Stimulated activated naive B cell treated with anti-CD40 and anti-IgM and Interleukin-4, amounts not matched to agents 10 μg/mL and 1 μg/mL and 100 μg/mL, for 72 hours (primary cell): ENCODE results near the gene MPP2.

Experiments
- ATAC-seq, 2 donors: fragments of 150-1000 bp; cut with Tn5 transposase; replicated peaks; 2 replicates each; pipeline ENCODE4 v1.10.0; 2021; ENCODE audit warnings: moderate library complexity in 1 of 2
- DNase-seq: peaks from one replicate; pipeline ENCODE4 v3.0.0; 2021
- H3K27ac Mint-ChIP-seq: one replicate; pipeline ENCODE4 v1.8.0; 2022; ENCODE audit warnings: mild to moderate bottlenecking, mixed read lengths
- H3K27me3 Mint-ChIP-seq, 2 donors: one replicate each; pipeline ENCODE4 v1.8.0; 2022; ENCODE audit warnings: mixed read lengths in 2 of 2
- H3K36me3 Mint-ChIP-seq, 2 donors: one replicate each; pipeline ENCODE4 v1.8.0; 2022; ENCODE audit warnings: mixed read lengths in 2 of 2, mild to moderate bottlenecking in 1 of 2
- H3K4me1 Mint-ChIP-seq, 2 donors: one replicate each; pipeline ENCODE4 v1.8.0; 2022; ENCODE audit warnings: mixed read lengths in 2 of 2, mild to moderate bottlenecking in 1 of 2
- H3K4me3 Mint-ChIP-seq, 2 donors: one replicate each; pipeline ENCODE4 v1.8.0; 2022; ENCODE audit warnings: mild to moderate bottlenecking in 2 of 2, mixed read lengths in 2 of 2, moderate library complexity in 1 of 2
- H3K9me3 Mint-ChIP-seq, 2 donors: one replicate each; pipeline ENCODE4 v1.8.0; 2022; ENCODE audit warnings: mixed read lengths in 2 of 2, mild to moderate bottlenecking in 1 of 2

Gene MPP2, protein sequence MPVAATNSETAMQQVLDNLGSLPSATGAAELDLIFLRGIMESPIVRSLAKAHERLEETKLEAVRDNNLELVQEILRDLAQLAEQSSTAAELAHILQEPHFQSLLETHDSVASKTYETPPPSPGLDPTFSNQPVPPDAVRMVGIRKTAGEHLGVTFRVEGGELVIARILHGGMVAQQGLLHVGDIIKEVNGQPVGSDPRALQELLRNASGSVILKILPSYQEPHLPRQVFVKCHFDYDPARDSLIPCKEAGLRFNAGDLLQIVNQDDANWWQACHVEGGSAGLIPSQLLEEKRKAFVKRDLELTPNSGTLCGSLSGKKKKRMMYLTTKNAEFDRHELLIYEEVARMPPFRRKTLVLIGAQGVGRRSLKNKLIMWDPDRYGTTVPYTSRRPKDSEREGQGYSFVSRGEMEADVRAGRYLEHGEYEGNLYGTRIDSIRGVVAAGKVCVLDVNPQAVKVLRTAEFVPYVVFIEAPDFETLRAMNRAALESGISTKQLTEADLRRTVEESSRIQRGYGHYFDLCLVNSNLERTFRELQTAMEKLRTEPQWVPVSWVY

GRCh38 chr17:43907425-43907981 lies at the start of gene MPP2:
MPP2 (minus strand) TSS chr17:43907536; CDS start chr17:43904460, 3,076 bp downstream.
- Mint-ChIP-seq H3K27me3 (peaks cover 31 to 57% of the 10 kb centered on the region in 2 donors), H3K9me3 (no peaks in the 10 kb centered on the region), H3K27ac (peak within 1 kb of the TSS; percentile 65), H3K4me1 (peaks cover 7 to 22% of the 10 kb centered on the region in 2 donors), H3K4me3 (peak within 1 kb of the TSS; percentile 76 to 80), H3K36me3 (no peaks in the 10 kb centered on the region)
- peak; percentile 63 to 67 for ATAC-seq
- DNase-seq, result peak; percentile 32

- no peak for DNase-seq
- ATAC-seq, result no peak
- H3K36me3 Mint-ChIP-seq, result peaks cover 0 to 5% of the 10 kb centered on the region in 2 donors
- no peak overlapping the region for H3K4me3 Mint-ChIP-seq
- H3K27me3 Mint-ChIP-seq, result peaks cover 52 to 63% of the 10 kb centered on the region in 2 donors
- H3K27ac Mint-ChIP-seq, result no peak overlapping the region
- H3K9me3 Mint-ChIP-seq, result no peaks in the 10 kb centered on the region
- H3K4me1 Mint-ChIP-seq, result peaks cover 5 to 11% of the 10 kb centered on the region in 2 donors
These were observed 48.9 kb upstream of the MPP2 start for GRCh38 chr17:43956222-43956621.

GRCh38 chr17:43953746-43954145 lies 46.4 kb upstream of the MPP2 start, which contains the start of gene PYY:
PYY (minus strand) TSS chr17:43953940; CDS start chr17:43953483, 457 bp downstream.
- H3K27ac Mint-ChIP-seq, result no peak within 1 kb of the TSS

GRCh38 chr17:43952724-43953666 lies 45.7 kb upstream of the MPP2 start:
- no peaks in the 10 kb centered on the region for H3K9me3 Mint-ChIP-seq
- peaks cover 0 to 5% of the 10 kb centered on the region in 2 donors for H3K36me3 Mint-ChIP-seq
- peaks cover 8 to 11% of the 10 kb centered on the region in 2 donors for H3K4me1 Mint-ChIP-seq
- no peak overlapping the region for H3K27ac Mint-ChIP-seq
- peaks cover 64 to 87% of the 10 kb centered on the region in 2 donors for H3K27me3 Mint-ChIP-seq
- DNase-seq (no peak), ATAC-seq (no peak)
- peak overlapping the region; percentile 23 to 49 for H3K4me3 Mint-ChIP-seq

More at GRCh38 chr17:43953746-43954145, 46.4 kb upstream of the MPP2 start, which contains the start of gene PYY:
- Mint-ChIP-seq H3K9me3 (no peaks in the 10 kb centered on the region), H3K4me3 (peak within 1 kb of the TSS; percentile 23 to 49), H3K4me1 (peaks cover 8 to 11% of the 10 kb centered on the region in 2 donors), H3K36me3 (peaks cover 0 to 5% of the 10 kb centered on the region in 2 donors), H3K27me3 (peaks cover 64 to 85% of the 10 kb centered on the region in 2 donors)
- DNase-seq (no peak), ATAC-seq (no peak)

DNA sequence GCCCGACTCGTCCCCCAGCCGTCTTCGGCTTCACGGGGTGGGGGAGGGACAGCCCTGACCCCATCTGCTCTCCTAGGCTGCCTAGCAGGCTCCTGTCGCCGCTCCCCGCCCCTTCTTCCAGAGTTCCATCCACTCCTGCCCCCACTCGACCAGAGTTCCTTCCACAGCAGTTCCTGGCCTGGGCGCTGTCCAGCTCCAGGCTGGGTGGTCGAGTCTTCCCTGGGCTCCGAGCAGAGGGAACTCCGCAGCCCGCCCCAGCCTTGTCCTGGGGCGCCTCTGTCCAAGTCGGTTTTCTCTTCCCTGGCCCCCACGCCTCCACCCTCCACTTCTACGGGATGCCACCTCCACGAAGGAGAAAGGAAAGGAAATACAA lies 45.0 kb upstream of the MPP2 start:
- no peak for DNase-seq
- Mint-ChIP-seq H3K27ac (no peak overlapping the region), H3K4me1 (peaks cover 8 to 11% of the 10 kb centered on the region in 2 donors), H3K27me3 (peaks cover 64 to 88% of the 10 kb centered on the region in 2 donors), H3K36me3 (peaks cover 0 to 5% of the 10 kb centered on the region in 2 donors), H3K9me3 (no peaks in the 10 kb centered on the region), H3K4me3 (no peak overlapping the region)
- ATAC-seq, result no peak

DNA sequence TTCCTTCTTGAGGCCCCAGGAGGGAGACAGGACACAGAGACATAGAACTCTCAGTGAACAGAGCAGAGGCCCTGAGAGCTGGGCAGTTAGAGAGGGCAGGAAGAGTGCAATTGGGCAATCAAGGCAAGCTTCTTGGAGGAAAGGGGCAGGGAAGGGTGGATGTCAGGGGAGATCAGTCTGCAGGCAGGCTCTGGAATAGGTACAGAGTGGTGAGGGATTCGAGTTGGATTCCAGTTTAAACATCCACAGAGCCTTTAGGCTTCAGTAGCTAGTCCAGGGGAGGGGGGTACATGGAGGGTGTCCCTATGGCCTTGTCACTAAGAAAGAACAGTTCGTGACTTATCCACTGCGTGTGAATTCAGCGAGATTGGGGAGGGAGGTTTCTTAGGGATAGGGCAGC lies 44.4 kb upstream of the MPP2 start:
- Mint-ChIP-seq H3K4me1 (peaks cover 8 to 11% of the 10 kb centered on the region in 2 donors), H3K36me3 (peaks cover 0 to 5% of the 10 kb centered on the region in 2 donors), H3K27ac (no peak overlapping the region), H3K4me3 (no peak overlapping the region), H3K9me3 (no peaks in the 10 kb centered on the region), H3K27me3 (peaks cover 64 to 86% of the 10 kb centered on the region in 2 donors)
- ATAC-seq (no peak), DNase-seq (no peak)

DNA sequence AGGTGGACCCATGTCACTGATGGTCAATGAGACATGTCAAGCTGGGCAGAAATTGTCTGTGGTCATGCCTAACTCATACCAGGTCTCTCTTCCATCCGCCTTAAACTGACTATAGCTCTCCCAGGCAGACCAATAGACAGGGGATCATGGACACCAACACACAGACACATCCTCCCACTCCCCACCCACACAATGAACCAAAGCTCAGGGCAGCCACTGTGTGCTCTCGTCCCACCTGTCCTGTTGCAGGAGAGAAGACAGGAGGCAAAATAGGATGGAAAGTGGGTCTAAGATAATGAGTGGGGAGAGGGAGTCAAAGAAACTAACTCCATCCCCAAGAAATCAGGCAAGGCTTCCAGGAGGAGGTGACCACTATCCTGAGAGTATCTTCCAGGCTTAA lies 43.2 kb upstream of the MPP2 start:
- no peak overlapping the region for H3K27ac Mint-ChIP-seq
- no peaks in the 10 kb centered on the region for H3K9me3 Mint-ChIP-seq
- H3K4me1 Mint-ChIP-seq, result peaks cover 10 to 11% of the 10 kb centered on the region in 2 donors
- no peak overlapping the region for H3K4me3 Mint-ChIP-seq
- no peak for DNase-seq
- peaks cover 0 to 5% of the 10 kb centered on the region in 2 donors for H3K36me3 Mint-ChIP-seq
- no peak for ATAC-seq
- peaks cover 65 to 82% of the 10 kb centered on the region in 2 donors for H3K27me3 Mint-ChIP-seq

- H3K9me3 Mint-ChIP-seq, result no peaks in the 10 kb centered on the region
- H3K36me3 Mint-ChIP-seq, result peaks cover 0 to 5% of the 10 kb centered on the region in 2 donors
- no peak overlapping the region for H3K27ac Mint-ChIP-seq
- peaks cover 68 to 80% of the 10 kb centered on the region in 2 donors for H3K27me3 Mint-ChIP-seq
- ATAC-seq, result peak in 1 of 2 donors; percentile 36
- H3K4me1 Mint-ChIP-seq, result peaks cover 10 to 11% of the 10 kb centered on the region in 2 donors
- no peak overlapping the region for H3K4me3 Mint-ChIP-seq
- DNase-seq, result no peak
These were observed 42.4 kb upstream of the MPP2 start for GRCh38 chr17:43949781-43950180.

DNA sequence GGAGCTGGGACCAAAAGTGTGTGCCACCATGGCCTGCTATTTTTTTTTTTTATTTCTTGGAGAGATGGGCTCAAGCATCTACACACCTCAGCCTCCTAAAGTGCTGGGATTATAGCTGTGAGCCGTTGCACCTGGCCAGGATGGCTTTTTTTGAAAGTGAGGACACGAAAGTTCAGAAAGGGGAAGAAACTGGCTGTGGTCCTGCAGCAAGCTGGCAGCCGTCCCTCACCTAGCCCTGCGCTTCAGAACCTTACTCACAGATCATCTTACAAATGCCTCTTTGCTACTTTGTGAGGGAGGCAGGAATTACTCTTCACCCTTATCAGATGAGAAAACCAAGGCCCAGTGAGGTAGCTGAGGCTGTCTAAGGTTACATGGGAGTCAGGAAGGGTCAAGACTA lies 39.4 kb upstream of the MPP2 start:
- Mint-ChIP-seq H3K9me3 (no peaks in the 10 kb centered on the region), H3K4me3 (no peak overlapping the region), H3K27me3 (peaks cover 43 to 54% of the 10 kb centered on the region in 2 donors), H3K4me1 (peaks cover 0 to 5% of the 10 kb centered on the region in 2 donors), H3K27ac (no peak overlapping the region), H3K36me3 (no peaks in the 10 kb centered on the region)
- DNase-seq (no peak), ATAC-seq (no peak)

GRCh38 chr17:43945074-43945829 lies 37.9 kb upstream of the MPP2 start:
- no peak for DNase-seq
- Mint-ChIP-seq H3K4me1 (peaks cover 0 to 5% of the 10 kb centered on the region in 2 donors), H3K9me3 (no peaks in the 10 kb centered on the region), H3K27ac (no peak overlapping the region), H3K36me3 (no peaks in the 10 kb centered on the region), H3K4me3 (no peak overlapping the region), H3K27me3 (peaks cover 37 to 47% of the 10 kb centered on the region in 2 donors)
- no peak for ATAC-seq

GRCh38 chr17:43942051-43942685 lies 34.8 kb upstream of the MPP2 start, which contains the start of gene PPY:
PPY (minus strand) TSS chr17:43942476; CDS start chr17:43941654, 822 bp downstream.
- Mint-ChIP-seq H3K27ac (no peak within 1 kb of the TSS), H3K36me3 (no peaks in the 10 kb centered on the region), H3K27me3 (peaks cover 44 to 53% of the 10 kb centered on the region in 2 donors), H3K4me3 (no peak within 1 kb of the TSS), H3K4me1 (peaks cover 8 to 12% of the 10 kb centered on the region in 2 donors), H3K9me3 (no peaks in the 10 kb centered on the region)
- DNase-seq (no peak), ATAC-seq (no peak)

DNA sequence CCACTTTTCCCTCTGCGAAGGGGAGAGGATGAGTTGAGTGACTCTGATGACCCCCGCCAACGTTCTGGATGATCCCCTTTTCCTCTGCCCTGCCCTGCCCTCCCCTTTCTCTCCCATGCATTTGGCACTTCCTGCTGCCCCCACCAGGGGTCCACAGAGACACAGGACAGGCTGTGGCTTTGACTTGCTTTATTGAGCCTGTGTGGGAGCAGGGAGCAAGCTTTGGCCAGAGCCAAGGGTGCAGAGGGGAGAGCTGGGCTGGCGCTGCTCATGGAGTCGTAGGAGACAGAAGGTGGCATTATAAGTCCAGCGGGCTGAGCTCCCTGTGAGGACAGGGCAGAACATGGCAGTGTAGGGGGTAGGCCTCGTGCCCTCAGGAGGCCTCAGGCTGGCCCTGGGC lies 33.3 kb upstream of the MPP2 start:
- ATAC-seq (peak in 1 of 2 donors; percentile 29), DNase-seq (no peak)
- Mint-ChIP-seq H3K4me1 (peaks cover 6 to 12% of the 10 kb centered on the region in 2 donors), H3K9me3 (no peaks in the 10 kb centered on the region), H3K36me3 (no peaks in the 10 kb centered on the region), H3K27ac (no peak overlapping the region), H3K27me3 (peaks cover 37 to 47% of the 10 kb centered on the region in 2 donors), H3K4me3 (no peak overlapping the region)

DNA sequence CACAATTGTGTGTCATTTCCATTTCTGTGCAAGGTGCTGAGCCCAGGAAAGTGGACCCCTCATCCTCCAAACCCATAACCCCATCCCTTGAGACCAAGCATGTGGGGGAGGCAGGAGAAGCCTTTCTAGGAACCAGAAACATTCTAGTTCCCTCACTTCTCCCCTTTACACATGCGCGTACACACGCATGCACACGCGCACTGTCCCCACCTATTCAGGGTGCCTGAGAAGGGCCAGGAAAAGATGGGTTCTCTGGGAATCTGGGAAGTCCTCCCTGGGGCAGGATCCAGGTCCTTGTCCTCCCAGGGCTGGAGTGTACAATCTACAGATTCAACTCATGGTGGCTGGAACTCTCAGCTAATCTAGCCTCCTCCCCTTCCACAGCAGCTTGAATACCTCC lies 32.5 kb upstream of the MPP2 start:
- ATAC-seq (no peak), DNase-seq (no peak)
- H3K9me3 Mint-ChIP-seq, result no peaks in the 10 kb centered on the region
- peaks cover 6 to 12% of the 10 kb centered on the region in 2 donors for H3K4me1 Mint-ChIP-seq
- no peak overlapping the region for H3K4me3 Mint-ChIP-seq
- no peaks in the 10 kb centered on the region for H3K36me3 Mint-ChIP-seq
- H3K27me3 Mint-ChIP-seq, result peaks cover 30 to 50% of the 10 kb centered on the region in 2 donors
- no peak overlapping the region for H3K27ac Mint-ChIP-seq
